Activated CD4-positive, CD25-positive, alpha-beta regulatory T cell treated with anti-CD3 and anti-CD28 coated beads, Interleukin-2, amount 50 U/mL, for 72 hours (primary cell): Measurements from ENCODE around the gene EXOG.
"Not testable (repeated sequence)": the region's sequence is repeated elsewhere in the genome, so short reads cannot be mapped to it uniquely, and the experiment has no call there.

Experiments
- DNase-seq: peaks from one replicate; pipeline ENCODE4 v3.0.0; 2021

Gene EXOG

GRCh38 chr3:38565339-38566214 is 69.4 kb downstream of the EXOG start:
- peak; percentile 21 for DNase-seq

- peak; percentile 17 for DNase-seq
These were observed 70.0 kb downstream of the EXOG start for GRCh38 chr3:38566215-38566528.

GRCh38 chr3:38566794-38567193 is 70.7 kb downstream of the EXOG start:
- DNase-seq: not testable (repeated sequence)

DNA sequence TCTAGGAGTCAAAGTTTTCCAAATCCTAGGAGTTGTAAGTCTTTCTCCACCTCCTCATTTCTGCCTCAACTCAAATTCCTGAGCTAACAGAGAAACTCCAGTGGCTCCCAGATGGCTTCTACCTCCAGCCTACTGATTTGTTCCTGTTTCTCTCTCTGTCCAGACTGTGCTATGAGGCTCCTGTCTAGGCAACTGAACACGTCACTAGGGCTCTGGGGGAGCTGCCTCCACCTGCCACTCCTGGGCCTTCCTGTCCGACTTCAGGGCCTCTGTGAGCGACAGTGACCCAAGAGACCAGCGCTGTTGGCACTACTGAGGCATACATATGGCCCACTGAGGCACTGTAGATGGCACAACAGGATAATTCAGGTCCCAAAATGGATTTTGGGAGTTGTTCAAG is 71.4 kb downstream of the EXOG start:
- DNase-seq: no peak

GRCh38 chr3:38573111-38573510 is 77.0 kb downstream of the EXOG start:
- DNase-seq: no peak

- DNase-seq: peak; percentile 17
These were observed 77.4 kb downstream of the EXOG start for GRCh38 chr3:38573556-38573955.

GRCh38 chr3:38574411-38575278 is 78.5 kb downstream of the EXOG start:
- no peak for DNase-seq

- DNase-seq: peak; percentile 15
These were observed 79.2 kb downstream of the EXOG start for GRCh38 chr3:38575279-38575843.
